ENCODE data around the gene WDR90. TPM values are rescaled to one million over a fixed set of nuclear protein-coding genes. Genes with fewer than 3 reads are reported as not detected.

Gene WDR90
- total RNA-seq, 1 experiment from 2014 or later = 147 TPM

DNA sequence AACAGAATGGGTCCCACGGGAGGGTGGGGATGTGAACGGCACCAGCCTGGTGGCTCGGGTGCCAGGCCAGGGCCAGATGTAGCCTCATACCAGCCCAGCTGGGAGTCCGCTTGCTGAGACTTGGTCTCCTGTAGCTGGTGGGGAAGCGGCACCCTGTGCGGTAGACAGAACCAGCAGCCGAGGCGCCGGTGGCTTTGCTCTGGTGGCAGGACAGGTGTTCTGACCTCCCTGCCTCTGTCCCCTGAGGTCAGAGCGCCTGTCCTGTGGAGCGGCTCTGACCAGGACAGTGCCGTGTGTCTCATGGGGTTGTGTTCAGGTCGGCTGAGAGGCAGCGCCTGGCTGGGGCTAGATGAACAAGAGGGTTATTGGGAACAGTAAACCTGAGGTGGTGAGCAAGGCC is 39.2 kb upstream of the WDR90 start:
- H3K36me3 ChIP-seq (ENCODE audit: insufficient read depth, low read length, poor library complexity, severe bottlenecking) = no peaks in the 10 kb centered on the region
- ChIA-PET POLR2A (ENCODE audit: low non-redundant PET) (no interaction called here), CTCF (no interaction called here)
- H3K4me3 ChIP-seq (ENCODE audit: low read depth, low read length, poor library complexity, severe bottlenecking) = no peak overlapping the region
- no peak for DNase-seq (ENCODE audit: low spot score)
- H3K4me1 ChIP-seq (ENCODE audit: insufficient read depth, low read length, poor library complexity, severe bottlenecking) = no peaks in the 10 kb centered on the region
- no peaks in the 10 kb centered on the region for H3K27me3 ChIP-seq (replicated peaks; ENCODE audit: insufficient read depth, low read depth, low read length, poor library complexity)
- no peaks in the 10 kb centered on the region for H3K9me3 ChIP-seq (ENCODE audit: low read depth, low read length, poor library complexity, severe bottlenecking)
- no TSS peak for BruUV-seq (replicated peaks)
- intact Hi-C loops (cut with micrococcal nuclease; ENCODE audit: unreplicated experiment) = no loop called here
- H3K27ac ChIP-seq (ENCODE audit: low read depth, low read length, poor library complexity, severe bottlenecking) = no peak overlapping the region
- TF ChIP-seq EZH2 (IDR thresholded peaks at IDR 0.05; ENCODE audit: borderline replicate concordance, low read depth, low read length, poor library complexity, severe bottlenecking) = no peak
- TF ChIP-seq, protein P1, sequence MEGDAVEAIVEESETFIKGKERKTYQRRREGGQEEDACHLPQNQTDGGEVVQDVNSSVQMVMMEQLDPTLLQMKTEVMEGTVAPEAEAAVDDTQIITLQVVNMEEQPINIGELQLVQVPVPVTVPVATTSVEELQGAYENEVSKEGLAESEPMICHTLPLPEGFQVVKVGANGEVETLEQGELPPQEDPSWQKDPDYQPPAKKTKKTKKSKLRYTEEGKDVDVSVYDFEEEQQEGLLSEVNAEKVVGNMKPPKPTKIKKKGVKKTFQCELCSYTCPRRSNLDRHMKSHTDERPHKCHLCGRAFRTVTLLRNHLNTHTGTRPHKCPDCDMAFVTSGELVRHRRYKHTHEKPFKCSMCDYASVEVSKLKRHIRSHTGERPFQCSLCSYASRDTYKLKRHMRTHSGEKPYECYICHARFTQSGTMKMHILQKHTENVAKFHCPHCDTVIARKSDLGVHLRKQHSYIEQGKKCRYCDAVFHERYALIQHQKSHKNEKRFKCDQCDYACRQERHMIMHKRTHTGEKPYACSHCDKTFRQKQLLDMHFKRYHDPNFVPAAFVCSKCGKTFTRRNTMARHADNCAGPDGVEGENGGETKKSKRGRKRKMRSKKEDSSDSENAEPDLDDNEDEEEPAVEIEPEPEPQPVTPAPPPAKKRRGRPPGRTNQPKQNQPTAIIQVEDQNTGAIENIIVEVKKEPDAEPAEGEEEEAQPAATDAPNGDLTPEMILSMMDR (conservative IDR thresholded peaks at IDR 0.05; ENCODE audit: low read depth, low read length) = no peak

DNA sequence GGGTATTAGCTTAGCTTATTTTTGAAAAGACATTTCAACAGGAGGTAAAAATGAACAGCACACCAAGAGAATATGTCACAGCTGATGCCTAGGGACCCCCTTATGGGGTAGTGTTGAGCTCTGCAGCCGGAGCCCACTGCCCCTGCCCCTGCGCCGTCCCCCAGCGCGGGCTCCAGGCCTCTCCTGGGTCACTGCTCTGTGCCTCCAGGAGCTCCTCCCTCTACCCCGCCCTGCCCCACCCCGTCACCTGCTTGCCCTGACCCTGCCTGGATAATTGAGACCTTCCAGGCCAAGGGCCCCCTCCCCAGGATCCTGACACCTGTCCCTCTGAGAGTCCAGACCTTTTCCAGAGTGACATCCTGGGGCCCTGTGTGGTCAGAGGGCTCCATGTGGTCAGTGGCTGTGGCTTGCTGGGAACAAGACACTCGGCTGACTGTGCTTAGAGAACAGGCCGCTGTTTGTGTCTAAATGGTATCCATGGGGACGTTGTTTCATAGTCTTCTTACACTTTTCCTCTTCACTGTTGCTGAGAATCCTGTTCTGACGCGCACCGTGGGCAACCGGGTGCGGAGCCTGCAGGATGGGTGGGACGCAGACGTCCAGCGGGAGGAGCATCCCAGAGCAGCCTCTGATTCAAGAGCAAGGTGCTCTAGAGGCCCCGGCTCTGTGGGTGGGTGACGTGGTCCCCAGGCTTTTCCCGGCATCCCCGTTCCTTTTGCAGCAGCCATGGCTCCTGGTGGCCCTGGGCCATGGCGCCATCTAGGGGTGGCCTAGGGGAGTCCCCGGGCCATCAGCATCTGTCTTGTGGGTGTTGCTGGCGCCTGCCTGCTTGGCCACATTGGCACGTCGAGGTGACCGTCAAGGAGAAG is 38.4 kb upstream of the WDR90 start:
- DNase-seq (ENCODE audit: low spot score) = no peak
- TF ChIP-seq EZH2 (IDR thresholded peaks at IDR 0.05; ENCODE audit: borderline replicate concordance, low read depth, low read length, poor library complexity, severe bottlenecking) = no peak
- TF ChIP-seq, protein P1 (conservative IDR thresholded peaks at IDR 0.05; ENCODE audit: low read depth, low read length) = peak; percentile 55
- no TSS peak for BruUV-seq (replicated peaks)
- ChIA-PET POLR2A (ENCODE audit: low non-redundant PET) (no interaction called here), CTCF (no interaction called here)
- H3K27me3 ChIP-seq (replicated peaks; ENCODE audit: insufficient read depth, low read depth, low read length, poor library complexity) = no peaks in the 10 kb centered on the region
- H3K4me1 ChIP-seq (ENCODE audit: insufficient read depth, low read length, poor library complexity, severe bottlenecking) = no peaks in the 10 kb centered on the region
- H3K9me3 ChIP-seq (ENCODE audit: low read depth, low read length, poor library complexity, severe bottlenecking) = no peaks in the 10 kb centered on the region
- H3K36me3 ChIP-seq (ENCODE audit: insufficient read depth, low read length, poor library complexity, severe bottlenecking) = no peaks in the 10 kb centered on the region
- intact Hi-C loops (cut with micrococcal nuclease; ENCODE audit: unreplicated experiment) = no loop called here
- H3K27ac ChIP-seq (ENCODE audit: low read depth, low read length, poor library complexity, severe bottlenecking) = no peak overlapping the region
- no peak overlapping the region for H3K4me3 ChIP-seq (ENCODE audit: low read depth, low read length, poor library complexity, severe bottlenecking)

- POLR2A ChIA-PET (ENCODE audit: low non-redundant PET) = no interaction called here
- Histone ChIP-seq H3K27ac (ENCODE audit: low read depth, low read length, poor library complexity, severe bottlenecking) (no peak overlapping the region), H3K4me3 (ENCODE audit: low read depth, low read length, poor library complexity, severe bottlenecking) (no peak overlapping the region), H3K9me3 (ENCODE audit: low read depth, low read length, poor library complexity, severe bottlenecking) (no peaks in the 10 kb centered on the region), H3K27me3 (replicated peaks; ENCODE audit: insufficient read depth, low read depth, low read length, poor library complexity) (no peaks in the 10 kb centered on the region), H3K36me3 (ENCODE audit: insufficient read depth, low read length, poor library complexity, severe bottlenecking) (no peaks in the 10 kb centered on the region), H3K4me1 (ENCODE audit: insufficient read depth, low read length, poor library complexity, severe bottlenecking) (no peaks in the 10 kb centered on the region)
- CTCF ChIA-PET = no interaction called here
- no peak for DNase-seq (ENCODE audit: low spot score)
- intact Hi-C loops (cut with micrococcal nuclease; ENCODE audit: unreplicated experiment) = no loop called here
- TF ChIP-seq, protein P1 (conservative IDR thresholded peaks at IDR 0.05; ENCODE audit: low read depth, low read length) = no peak
- no peak for TF ChIP-seq EZH2 (IDR thresholded peaks at IDR 0.05; ENCODE audit: borderline replicate concordance, low read depth, low read length, poor library complexity, severe bottlenecking)
- no TSS peak for BruUV-seq (replicated peaks)
Measured at GRCh38 chr16:615122-615521, 34.0 kb upstream of the WDR90 start.
